AG08395 (cell line): Measurements from ENCODE around the gene CYP2U1.

Experiments used
- DNase-seq: peaks from one replicate; pipeline ENCODE4 v3.0.0; 2012; ENCODE audit warnings: mixed read lengths, low spot score

CYP2U1 gene

GRCh38 chr4:107987916-107988762 lies 56.8 kb downstream of the CYP2U1 start:
- no peak for DNase-seq

GRCh38 chr4:107988763-107989035 lies 57.4 kb downstream of the CYP2U1 start:
- DNase-seq, result no peak

- DNase-seq, result peak; percentile 3
Measured at GRCh38 chr4:107989162-107989536, 57.8 kb downstream of the CYP2U1 start.

GRCh38 chr4:107989537-107990386 lies 58.4 kb downstream of the CYP2U1 start, which contains the start of gene HADH:
TSS of gene HADH (plus strand) at chr4:107989889. CDS start at chr4:107989933, 44 bp downstream.
- peak; percentile 97 for DNase-seq

GRCh38 chr4:107991945-107992630 lies 60.7 kb downstream of the CYP2U1 start:
- no peak for DNase-seq

- DNase-seq, result no peak
Measured at GRCh38 chr4:107993969-107994368, 62.6 kb downstream of the CYP2U1 start.

GRCh38 chr4:107994894-107995293 lies 63.5 kb downstream of the CYP2U1 start:
- no peak for DNase-seq

- DNase-seq, result peak; percentile 75
Measured at GRCh38 chr4:107996949-107997788, 65.8 kb downstream of the CYP2U1 start.

GRCh38 chr4:107997794-107998193 lies 66.4 kb downstream of the CYP2U1 start:
- no peak for DNase-seq

GRCh38 chr4:107999932-108000539 lies 68.7 kb downstream of the CYP2U1 start:
- no peak for DNase-seq

- no peak for DNase-seq
Measured at GRCh38 chr4:108001540-108002135, 70.3 kb downstream of the CYP2U1 start.
